Spleen (tissue), 7 donors: ENCODE data around the gene LRRC74B.

Experiments used
- POLR2A ChIP-seq, 3 donors: fragments of 450-650 bp; IDR thresholded peaks; one replicate each; pipeline ENCODE4 v1.5.1; 2017; ENCODE audit warnings: antibody characterized with exemption in 3 of 3, mild to moderate bottlenecking in 1 of 3
- POLR2AphosphoS5 ChIP-seq, 3 donors: sonication (generic); formaldehyde crosslinking; IDR thresholded peaks; one replicate each; pipeline ENCODE4 v1.5.1; 2017; ENCODE audit warnings: antibody characterized with exemption in 3 of 3
- TF ChIP-seq, protein P1 (sequence below), 11 experiments: fragments of 200-600 bp in 7 of 11; fragments of 450-650 bp in 4 of 11; sonication (generic) in 4 of 11; IDR thresholded peaks in 8 of 11; conservative IDR thresholded peaks in 3 of 11; 1 replicate in 7 of 11; 2 replicates in 4 of 11; pipeline versions ENCODE4 v1.4.0 to v1.8.0; 2016 to 2021; ENCODE audit warnings: antibody characterized with exemption in 11 of 11, inconsistent platforms in 4 of 11, mild to moderate bottlenecking in 1 of 11
- donor health status: DM: no; HTN: no; CAD: no; lungs with moderate emphysema.
- donor health status: DM: no; HTN: no; CAD: no.
- donor health status: DM: no; HTN: no; CAD: no.

DNA sequence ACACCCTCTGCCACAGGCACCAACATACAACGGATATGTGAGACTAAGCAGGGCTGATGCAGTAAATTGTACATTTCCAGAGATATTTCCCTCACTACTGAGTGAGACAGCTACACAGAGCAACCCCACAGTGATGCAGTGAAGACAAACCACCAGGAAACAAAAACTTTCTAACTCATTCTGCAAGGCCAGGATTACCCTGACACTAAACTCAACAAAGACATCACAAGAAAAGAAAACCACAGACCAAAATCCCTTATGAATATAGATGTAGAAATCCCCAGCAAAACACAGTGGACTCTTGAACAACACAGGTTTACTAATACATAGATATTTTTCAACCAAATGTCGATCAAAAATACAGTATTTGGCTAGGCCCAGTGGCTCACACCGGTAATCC lies 11.9 kb upstream of the LRRC74B start:
- TF ChIP-seq, protein P1, sequence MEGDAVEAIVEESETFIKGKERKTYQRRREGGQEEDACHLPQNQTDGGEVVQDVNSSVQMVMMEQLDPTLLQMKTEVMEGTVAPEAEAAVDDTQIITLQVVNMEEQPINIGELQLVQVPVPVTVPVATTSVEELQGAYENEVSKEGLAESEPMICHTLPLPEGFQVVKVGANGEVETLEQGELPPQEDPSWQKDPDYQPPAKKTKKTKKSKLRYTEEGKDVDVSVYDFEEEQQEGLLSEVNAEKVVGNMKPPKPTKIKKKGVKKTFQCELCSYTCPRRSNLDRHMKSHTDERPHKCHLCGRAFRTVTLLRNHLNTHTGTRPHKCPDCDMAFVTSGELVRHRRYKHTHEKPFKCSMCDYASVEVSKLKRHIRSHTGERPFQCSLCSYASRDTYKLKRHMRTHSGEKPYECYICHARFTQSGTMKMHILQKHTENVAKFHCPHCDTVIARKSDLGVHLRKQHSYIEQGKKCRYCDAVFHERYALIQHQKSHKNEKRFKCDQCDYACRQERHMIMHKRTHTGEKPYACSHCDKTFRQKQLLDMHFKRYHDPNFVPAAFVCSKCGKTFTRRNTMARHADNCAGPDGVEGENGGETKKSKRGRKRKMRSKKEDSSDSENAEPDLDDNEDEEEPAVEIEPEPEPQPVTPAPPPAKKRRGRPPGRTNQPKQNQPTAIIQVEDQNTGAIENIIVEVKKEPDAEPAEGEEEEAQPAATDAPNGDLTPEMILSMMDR (IDR thresholded peaks at IDR 0.05 in 8 of 11, conservative IDR thresholded peaks at IDR 0.05 in 3 of 11), result no peak
- TF ChIP-seq POLR2AphosphoS5 (IDR thresholded peaks at IDR 0.05) (no peak), POLR2A (IDR thresholded peaks at IDR 0.05) (no peak)
